OCI-LY7 (cell line): ENCODE results near the gene ITGB7.

ENCODE experiments used
- EZH2phosphoT487 ChIP-seq: fragments of 200-600 bp; sonication (generic); IDR thresholded peaks from 2 replicates; pipeline ENCODE4 v1.6.1; 2018; ENCODE audit warnings: low read depth, borderline replicate concordance, mild to moderate bottlenecking, mixed run types, antibody characterized with exemption, low read length, moderate library complexity, mixed read lengths
- TF ChIP-seq, protein P1 (sequence below): fragments of 200-600 bp; sonication (generic); conservative IDR thresholded peaks from 2 replicates; pipeline ENCODE4 v1.5.1; 2014; ENCODE audit warnings: mild to moderate bottlenecking, antibody characterized with exemption, low read length, moderate library complexity, mixed read lengths

GRCh38 chr12:53236443-53237111 is 29.5 kb upstream of the ITGB7 start:
- TF ChIP-seq, protein P1, sequence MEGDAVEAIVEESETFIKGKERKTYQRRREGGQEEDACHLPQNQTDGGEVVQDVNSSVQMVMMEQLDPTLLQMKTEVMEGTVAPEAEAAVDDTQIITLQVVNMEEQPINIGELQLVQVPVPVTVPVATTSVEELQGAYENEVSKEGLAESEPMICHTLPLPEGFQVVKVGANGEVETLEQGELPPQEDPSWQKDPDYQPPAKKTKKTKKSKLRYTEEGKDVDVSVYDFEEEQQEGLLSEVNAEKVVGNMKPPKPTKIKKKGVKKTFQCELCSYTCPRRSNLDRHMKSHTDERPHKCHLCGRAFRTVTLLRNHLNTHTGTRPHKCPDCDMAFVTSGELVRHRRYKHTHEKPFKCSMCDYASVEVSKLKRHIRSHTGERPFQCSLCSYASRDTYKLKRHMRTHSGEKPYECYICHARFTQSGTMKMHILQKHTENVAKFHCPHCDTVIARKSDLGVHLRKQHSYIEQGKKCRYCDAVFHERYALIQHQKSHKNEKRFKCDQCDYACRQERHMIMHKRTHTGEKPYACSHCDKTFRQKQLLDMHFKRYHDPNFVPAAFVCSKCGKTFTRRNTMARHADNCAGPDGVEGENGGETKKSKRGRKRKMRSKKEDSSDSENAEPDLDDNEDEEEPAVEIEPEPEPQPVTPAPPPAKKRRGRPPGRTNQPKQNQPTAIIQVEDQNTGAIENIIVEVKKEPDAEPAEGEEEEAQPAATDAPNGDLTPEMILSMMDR, result no peak
- no peak for TF ChIP-seq EZH2phosphoT487
